Stomach (tissue), 4 donors: ENCODE measurements around the gene PGM5.
"Not testable (repeated sequence)": the region's sequence is repeated elsewhere in the genome, so short reads cannot be mapped to it uniquely, and the experiment has no call there.

ENCODE experiments used
- EP300 ChIP-seq: sonication (generic); formaldehyde crosslinking; IDR thresholded peaks from one replicate; pipeline ENCODE4 v1.6.1; 2017; ENCODE audit warnings: antibody characterized with exemption
- POLR2A ChIP-seq, 4 donors: fragments of 450-650 bp; IDR thresholded peaks; one replicate each; pipeline ENCODE4 v1.6.1; 2016; ENCODE audit warnings: antibody characterized with exemption in 4 of 4, control low read depth in 2 of 4, mild to moderate bottlenecking in 1 of 4, moderate library complexity in 1 of 4
- TF ChIP-seq, protein P1 (sequence below), 7 experiments: fragments of 450-650 bp in 4 of 7; fragments of 200-600 bp in 3 of 7; sonication (generic) in 3 of 7; IDR thresholded peaks; one replicate each; pipeline ENCODE4 v1.5.1; 2016 to 2019; ENCODE audit warnings: antibody characterized with exemption in 7 of 7, control low read depth in 2 of 7, mild to moderate bottlenecking in 1 of 7

DNA sequence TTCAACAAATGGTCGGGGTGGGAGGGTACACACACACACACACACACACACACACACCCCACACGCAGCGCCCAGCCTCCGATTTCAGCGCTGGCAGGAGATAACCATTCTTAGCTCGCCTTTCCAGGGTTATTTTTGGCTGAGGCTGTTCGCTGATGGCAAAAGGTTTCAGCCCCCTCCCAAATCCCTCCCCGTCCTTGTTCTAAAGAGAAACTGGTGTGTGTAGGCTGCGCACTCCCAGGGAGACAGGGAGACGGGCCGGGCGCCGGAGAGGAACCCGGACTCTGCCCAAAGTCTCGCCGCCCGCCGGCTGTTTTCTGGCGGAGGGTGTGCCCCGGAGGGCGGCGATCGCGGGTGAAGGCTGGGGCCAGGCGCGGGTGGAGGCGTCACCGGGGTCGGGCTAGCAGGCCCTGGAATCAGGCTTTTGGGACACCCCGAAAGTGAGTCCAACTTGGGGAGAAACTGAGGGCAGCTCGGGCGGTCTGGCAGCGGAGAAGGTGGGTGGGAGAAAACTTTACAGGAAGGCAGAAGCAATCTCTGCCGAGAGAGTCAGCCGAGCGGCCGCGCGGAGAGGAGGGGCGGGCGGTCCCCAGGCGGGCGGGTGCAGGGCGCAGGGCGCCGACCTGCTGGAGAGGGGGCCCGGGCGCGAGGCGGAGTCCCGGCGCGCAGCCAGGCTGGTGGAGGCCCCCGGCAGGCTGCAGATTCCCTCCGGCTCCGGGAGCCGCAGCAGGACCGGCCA, at the start of gene PGM5:
- TF ChIP-seq, protein P1, sequence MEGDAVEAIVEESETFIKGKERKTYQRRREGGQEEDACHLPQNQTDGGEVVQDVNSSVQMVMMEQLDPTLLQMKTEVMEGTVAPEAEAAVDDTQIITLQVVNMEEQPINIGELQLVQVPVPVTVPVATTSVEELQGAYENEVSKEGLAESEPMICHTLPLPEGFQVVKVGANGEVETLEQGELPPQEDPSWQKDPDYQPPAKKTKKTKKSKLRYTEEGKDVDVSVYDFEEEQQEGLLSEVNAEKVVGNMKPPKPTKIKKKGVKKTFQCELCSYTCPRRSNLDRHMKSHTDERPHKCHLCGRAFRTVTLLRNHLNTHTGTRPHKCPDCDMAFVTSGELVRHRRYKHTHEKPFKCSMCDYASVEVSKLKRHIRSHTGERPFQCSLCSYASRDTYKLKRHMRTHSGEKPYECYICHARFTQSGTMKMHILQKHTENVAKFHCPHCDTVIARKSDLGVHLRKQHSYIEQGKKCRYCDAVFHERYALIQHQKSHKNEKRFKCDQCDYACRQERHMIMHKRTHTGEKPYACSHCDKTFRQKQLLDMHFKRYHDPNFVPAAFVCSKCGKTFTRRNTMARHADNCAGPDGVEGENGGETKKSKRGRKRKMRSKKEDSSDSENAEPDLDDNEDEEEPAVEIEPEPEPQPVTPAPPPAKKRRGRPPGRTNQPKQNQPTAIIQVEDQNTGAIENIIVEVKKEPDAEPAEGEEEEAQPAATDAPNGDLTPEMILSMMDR (IDR thresholded peaks at IDR 0.05): not testable (repeated sequence)
- not testable (repeated sequence) for TF ChIP-seq EP300; POLR2A (IDR thresholded peaks at IDR 0.05)
